ENCODE measurements around the gene TCF7L1.

GRCh38 chr2:85089585-85089984, 43.6 kb upstream of the TCF7L1 start:
- TF ChIP-seq CTCF (IDR thresholded peaks at IDR 0.05) (no peak), POLR2A (IDR thresholded peaks at IDR 0.05) (no peak)

Data from esophagus squamous epithelium (tissue), 4 donors.